Measurements from ENCODE around the gene SH2D3A.

DNA sequence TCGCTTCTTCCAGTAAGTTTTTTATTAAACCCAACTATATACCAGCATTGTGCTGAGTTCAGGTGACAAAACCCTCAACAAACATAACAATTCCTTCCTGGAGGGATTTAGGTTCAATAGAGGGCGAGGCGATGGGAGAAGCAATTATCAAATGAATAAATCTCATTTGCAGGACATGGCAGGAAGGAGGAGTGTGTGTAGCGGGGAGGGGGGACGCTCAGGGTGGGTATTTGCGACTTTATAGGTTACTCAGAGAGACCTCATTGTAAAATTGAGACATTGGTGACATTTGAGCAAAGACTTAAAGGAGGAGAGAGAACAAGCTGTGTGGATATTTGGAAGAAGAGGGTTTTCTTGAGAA is 50.6 kb downstream of the SH2D3A start:
- TF ChIP-seq, protein P1, sequence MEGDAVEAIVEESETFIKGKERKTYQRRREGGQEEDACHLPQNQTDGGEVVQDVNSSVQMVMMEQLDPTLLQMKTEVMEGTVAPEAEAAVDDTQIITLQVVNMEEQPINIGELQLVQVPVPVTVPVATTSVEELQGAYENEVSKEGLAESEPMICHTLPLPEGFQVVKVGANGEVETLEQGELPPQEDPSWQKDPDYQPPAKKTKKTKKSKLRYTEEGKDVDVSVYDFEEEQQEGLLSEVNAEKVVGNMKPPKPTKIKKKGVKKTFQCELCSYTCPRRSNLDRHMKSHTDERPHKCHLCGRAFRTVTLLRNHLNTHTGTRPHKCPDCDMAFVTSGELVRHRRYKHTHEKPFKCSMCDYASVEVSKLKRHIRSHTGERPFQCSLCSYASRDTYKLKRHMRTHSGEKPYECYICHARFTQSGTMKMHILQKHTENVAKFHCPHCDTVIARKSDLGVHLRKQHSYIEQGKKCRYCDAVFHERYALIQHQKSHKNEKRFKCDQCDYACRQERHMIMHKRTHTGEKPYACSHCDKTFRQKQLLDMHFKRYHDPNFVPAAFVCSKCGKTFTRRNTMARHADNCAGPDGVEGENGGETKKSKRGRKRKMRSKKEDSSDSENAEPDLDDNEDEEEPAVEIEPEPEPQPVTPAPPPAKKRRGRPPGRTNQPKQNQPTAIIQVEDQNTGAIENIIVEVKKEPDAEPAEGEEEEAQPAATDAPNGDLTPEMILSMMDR (IDR thresholded peaks at IDR 0.05; ENCODE audit: low read length), result no peak
- TF ChIP-seq EZH2 (optimal IDR thresholded peaks at IDR 0.05; ENCODE audit: low read depth, low read length) (no peak), EZH2phosphoT487 (IDR thresholded peaks at IDR 0.05; ENCODE audit: low read length) (no peak)
